ENCODE results near the gene NETO1. TPM values are rescaled to one million over a fixed set of nuclear protein-coding genes. Genes with fewer than 3 reads are reported as not detected.

The NETO1 gene
- total and polyA plus RNA-seq, 2 experiments from 2014 or later, result 10.8 to 20.7 TPM

DNA sequence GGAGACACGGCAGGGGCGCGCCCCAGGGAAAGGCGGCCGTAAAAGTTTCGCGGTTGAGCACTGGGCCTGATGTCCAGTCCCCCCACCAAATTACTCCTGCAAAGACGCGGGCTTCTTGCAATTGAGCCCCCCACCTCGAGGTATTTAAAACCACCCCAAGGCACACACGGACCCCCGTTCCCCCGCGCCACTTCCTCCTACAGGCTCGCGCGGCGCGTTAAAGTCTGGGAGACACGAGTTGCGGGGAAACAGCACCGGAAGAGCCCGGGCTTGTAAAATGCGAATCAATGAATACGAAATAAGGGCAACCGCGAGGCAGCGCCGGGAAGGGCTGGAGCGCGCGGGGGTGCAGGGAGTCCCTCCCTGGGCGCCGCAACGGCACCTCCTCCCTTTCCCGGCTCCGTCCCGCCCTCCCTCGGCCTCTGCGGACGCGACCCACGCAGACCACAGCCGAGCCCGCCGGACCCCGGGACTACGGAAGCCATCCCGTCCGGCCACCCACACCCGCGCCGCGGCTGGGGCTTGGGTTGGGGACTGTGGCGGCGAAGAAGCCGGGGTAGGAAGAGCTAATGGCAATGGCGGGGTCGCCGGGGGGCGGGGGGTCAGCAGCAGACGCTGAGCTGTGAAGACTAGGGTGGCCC, 918 bp upstream of the NETO1 start:
- Mint-ChIP-seq H3K27ac (no peak overlapping the region; the same call in 1 of the 2 replicates), H3K27me3 (ENCODE audit: insufficient read depth, low read depth, poor library complexity) (peaks cover 26% of the 10 kb centered on the region), H3K4me1 (peaks cover 30% of the 10 kb centered on the region), H3K4me3 (peak overlapping the region; percentile 85), H3K9me3 (no peaks in the 10 kb centered on the region), H3K36me3 (ENCODE audit: low read depth) (peaks cover 8% of the 10 kb centered on the region)
- Histone ChIP-seq H3K4me3 (peak overlapping the region; percentile 89), H3K79me2 (replicated peaks; ENCODE audit: insufficient read depth) (peaks cover 16% of the 10 kb centered on the region), H3K4me2 (peak overlapping the region; percentile 98), H3K4me1 (ENCODE audit: insufficient read depth) (peaks cover 26% of the 10 kb centered on the region), H3K9me2 (ENCODE audit: insufficient read depth) (no peaks in the 10 kb centered on the region), H3K36me3 (ENCODE audit: insufficient read depth) (no peaks in the 10 kb centered on the region), H2AFZ (peak overlapping the region; percentile 99), H3K27ac (ENCODE audit: low read depth) (no peak overlapping the region), H3F3A (replicated peaks; ENCODE audit: low read depth) (no peaks in the 10 kb centered on the region), H3K27me3 (ENCODE audit: insufficient read depth) (peaks cover 47% of the 10 kb centered on the region), H4K20me1 (replicated peaks; ENCODE audit: insufficient read depth) (no peaks in the 10 kb centered on the region)
- DNase-seq (ENCODE audit: low spot score), result peak; percentile 50
- ATAC-seq, result peak; percentile 13
- TF ChIP-seq ZNF331 (CRISPR knock-in tag; IDR thresholded peaks at IDR 0.05; ENCODE audit: low read depth) (no peak), NANOG (IDR thresholded peaks at IDR 0.05; ENCODE audit: borderline replicate concordance) (no peak), REST (IDR thresholded peaks at IDR 0.05; ENCODE audit: unreplicated experiment) (no peak), CREB1 (CRISPR knock-in tag; IDR thresholded peaks at IDR 0.05; ENCODE audit: low read depth) (no peak)
- TF ChIP-seq, protein P1, sequence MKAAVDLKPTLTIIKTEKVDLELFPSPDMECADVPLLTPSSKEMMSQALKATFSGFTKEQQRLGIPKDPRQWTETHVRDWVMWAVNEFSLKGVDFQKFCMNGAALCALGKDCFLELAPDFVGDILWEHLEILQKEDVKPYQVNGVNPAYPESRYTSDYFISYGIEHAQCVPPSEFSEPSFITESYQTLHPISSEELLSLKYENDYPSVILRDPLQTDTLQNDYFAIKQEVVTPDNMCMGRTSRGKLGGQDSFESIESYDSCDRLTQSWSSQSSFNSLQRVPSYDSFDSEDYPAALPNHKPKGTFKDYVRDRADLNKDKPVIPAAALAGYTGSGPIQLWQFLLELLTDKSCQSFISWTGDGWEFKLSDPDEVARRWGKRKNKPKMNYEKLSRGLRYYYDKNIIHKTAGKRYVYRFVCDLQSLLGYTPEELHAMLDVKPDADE (IDR thresholded peaks at IDR 0.05), result 0 out of 2 replicates have a peak, but pooled peaks have one; percentile 27

DNA sequence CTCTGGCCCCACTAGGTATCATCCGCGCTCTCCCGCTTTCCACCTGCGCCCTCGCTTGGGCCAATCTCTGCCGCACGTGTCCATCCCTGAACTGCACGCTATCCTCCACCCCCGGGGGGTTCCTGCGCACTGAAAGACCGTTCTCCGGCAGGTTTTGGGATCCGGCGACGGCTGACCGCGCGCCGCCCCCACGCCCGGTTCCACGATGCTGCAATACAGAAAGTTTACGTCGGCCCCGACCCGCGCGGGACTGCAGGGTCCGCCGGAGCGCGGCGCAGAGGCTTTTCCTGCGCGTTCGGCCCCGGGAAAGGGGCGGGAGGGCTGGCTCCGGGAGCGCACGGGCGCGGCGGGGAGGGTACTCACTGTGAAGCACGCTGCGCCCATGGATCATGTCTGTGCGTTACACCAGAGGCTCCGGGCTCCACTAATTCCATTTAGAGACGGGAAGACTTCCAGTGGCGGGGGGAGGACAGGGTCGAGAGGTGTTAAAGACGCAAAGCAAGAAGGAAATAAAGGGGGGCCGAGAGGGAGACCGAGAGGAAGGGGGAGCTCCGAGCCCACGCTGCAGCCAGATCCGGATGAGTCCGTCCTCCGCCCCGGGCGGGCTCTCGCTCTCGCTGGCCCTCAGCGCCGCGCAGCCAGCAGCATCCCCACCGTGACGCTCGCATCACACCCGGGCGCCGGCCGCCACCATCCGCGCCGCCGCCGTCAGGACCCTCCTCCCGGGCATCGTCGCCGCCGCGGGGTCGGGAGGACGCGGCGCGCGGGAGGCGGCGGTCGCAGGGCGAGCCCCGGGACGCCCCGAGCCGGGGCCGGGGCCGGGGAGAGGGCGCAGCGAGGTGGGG, 664 bp downstream of the NETO1 start:
- Mint-ChIP-seq H3K4me1 (peaks cover 30% of the 10 kb centered on the region), H3K27ac (0 out of 2 replicates have a peak overlapping the region, but pooled peaks have one; percentile 59), H3K4me3 (peak overlapping the region; percentile 80), H3K27me3 (ENCODE audit: insufficient read depth, low read depth, poor library complexity) (peaks cover 26% of the 10 kb centered on the region), H3K9me3 (no peaks in the 10 kb centered on the region), H3K36me3 (ENCODE audit: low read depth) (peaks cover 24% of the 10 kb centered on the region)
- ATAC-seq (peak; percentile 23), DNase-seq (ENCODE audit: low spot score) (peak; percentile 60)
- Histone ChIP-seq H3K27ac (ENCODE audit: low read depth) (no peak overlapping the region), H4K20me1 (replicated peaks; ENCODE audit: insufficient read depth) (no peaks in the 10 kb centered on the region), H3K4me1 (ENCODE audit: insufficient read depth) (peaks cover 26% of the 10 kb centered on the region), H3K4me3 (peak overlapping the region; percentile 89), H3F3A (replicated peaks; ENCODE audit: low read depth) (no peaks in the 10 kb centered on the region), H3K79me2 (replicated peaks; ENCODE audit: insufficient read depth) (peaks cover 16% of the 10 kb centered on the region), H3K9me2 (ENCODE audit: insufficient read depth) (no peaks in the 10 kb centered on the region), H3K4me2 (peak overlapping the region; percentile 86), H3K36me3 (ENCODE audit: insufficient read depth) (peaks cover 7% of the 10 kb centered on the region; the same call in 1 of the 2 replicates), H3K27me3 (ENCODE audit: insufficient read depth) (peaks cover 47% of the 10 kb centered on the region), H2AFZ (peak overlapping the region; percentile 73)
- TF ChIP-seq ZNF331 (CRISPR knock-in tag; IDR thresholded peaks at IDR 0.05; ENCODE audit: low read depth) (no peak), POLR2AphosphoS5 (IDR thresholded peaks at IDR 0.05; ENCODE audit: low read depth) (no peak; the same call in 1 of the 2 replicates), EZH2 (IDR thresholded peaks at IDR 0.05; ENCODE audit: low read depth, unreplicated experiment) (no peak), CTCF (conservative IDR thresholded peaks at IDR 0.05; ENCODE audit: low read depth in 2 of 2) (no peak), JUNB (IDR thresholded peaks at IDR 0.05; ENCODE audit: unreplicated experiment) (no peak), NANOG (IDR thresholded peaks at IDR 0.05; ENCODE audit: borderline replicate concordance) (no peak), EZH2phosphoT487 (IDR thresholded peaks at IDR 0.05; ENCODE audit: unreplicated experiment) (no peak), ZNF114 (CRISPR knock-in tag; IDR thresholded peaks at IDR 0.05) (no peak), STAT1 (IDR thresholded peaks at IDR 0.05; ENCODE audit: unreplicated experiment) (no peak)
- TF ChIP-seq, protein P1 (IDR thresholded peaks at IDR 0.05), result no peak

All from GM23338 (cell line).